Lung (tissue), 12 donors: ENCODE data around the gene MMD. TPM values are rescaled to one million over a fixed set of nuclear protein-coding genes. Genes with fewer than 3 reads are reported as not detected.
A peak's percentile ranks its signal among the peaks of the same experiment; 100 is the strongest.
"Not testable (repeated sequence)": the region's sequence is repeated elsewhere in the genome, so short reads cannot be mapped to it uniquely, and the experiment has no call there.

Experiments used
- ATAC-seq: fragments of 200-7000 bp; cut with Tn5 transposase; one replicate; pipeline ENCODE4 v1.9.1; 2020; ENCODE audit warnings: moderate number of reproducible peaks; ENCODE audit not compliant: insufficient read depth, low FRiP score
- DNase-seq, 3 donors: peaks; one replicate each; pipeline ENCODE4 v3.0.0-alpha.2; 2013 to 2017
- H3K27ac ChIP-seq, 2 donors: one replicate each; pipeline ENCODE4 v1.5.1; 2013; ENCODE audit warnings: mild to moderate bottlenecking in 2 of 2, moderate library complexity in 2 of 2, control low read depth in 1 of 2, inconsistent platforms in 1 of 2, low read depth in 1 of 2, low read length in 1 of 2
- H3K27me3 ChIP-seq, 3 donors: one replicate each; pipeline ENCODE4 v1.5.1; 2013; ENCODE audit warnings: low read length in 2 of 3; ENCODE audit not compliant: control insufficient read depth in 3 of 3, insufficient read depth in 3 of 3
- H3K36me3 ChIP-seq, 4 donors: one replicate each; pipeline ENCODE4 v1.5.1; 2013; ENCODE audit warnings: low read length in 4 of 4, mild to moderate bottlenecking in 1 of 4, moderate library complexity in 1 of 4; ENCODE audit not compliant: control insufficient read depth in 4 of 4, insufficient read depth in 4 of 4
- H3K4me1 ChIP-seq, 5 donors: one replicate each; pipeline ENCODE4 v1.5.1; 2013; ENCODE audit warnings: low read length in 5 of 5, mild to moderate bottlenecking in 2 of 5, moderate library complexity in 1 of 5; ENCODE audit not compliant: control insufficient read depth in 5 of 5, insufficient read depth in 5 of 5
- H3K4me3 ChIP-seq: one replicate; pipeline ENCODE4 v1.5.1; 2013; ENCODE audit warnings: mild to moderate bottlenecking, control low read depth, moderate library complexity
- H3K9ac ChIP-seq, 2 donors: one replicate each; pipeline ENCODE4 v1.5.1; 2013; ENCODE audit warnings: low read length in 2 of 2, control low read depth in 1 of 2; ENCODE audit not compliant: insufficient read depth in 1 of 2
- H3K9me3 ChIP-seq, 4 donors: one replicate each; pipeline ENCODE4 v1.5.1; 2013; ENCODE audit warnings: low read length in 3 of 4, mild to moderate bottlenecking in 1 of 4, moderate library complexity in 1 of 4; ENCODE audit not compliant: control insufficient read depth in 4 of 4, insufficient read depth in 3 of 4
- WGBS, 2 donors: extraction: QIAGEN DNeasy Blood & Tissue Kit; methylation state at CpG; one replicate each; pipeline ENCODE4 v1.1.7; 2013; 5-methylcytosine and 5-hydroxymethylcytosine counted together
- polyA plus RNA-seq, 2 donors: library from polyadenylated mRNA; stranded (reverse); fragments of 200-250 nt; gene quantifications; one replicate each; pipeline ENCODE4 v1.2.1, GENCODE V29; 2013
- total RNA-seq, 2 donors: library from RNA; depleted of rRNA in 1 of 2; stranded (reverse); fragments of >200 nt in 1 of 2; gene quantifications; one replicate each; pipeline ENCODE4 v1.2.1, GENCODE V29; 2014 to 2021
- TF ChIP-seq, protein P1 (sequence below): IDR thresholded peaks from 2 replicates; pipeline ENCODE4 v1.5.1; 2012; ENCODE audit warnings: mild to moderate bottlenecking; ENCODE audit errors: control extremely low read depth, extremely low read depth
- donor health status: control.
- donor health status: control.
- donor health status: Bipolar disorder and iron deficiency.
- donor health status: healthy.
- donor health status: DM: yes; HTN: yes; CAD: no.

The MMD gene
- total and polyA plus RNA-seq, 4 donors = 10.9 to 19.0 (median 13.5) TPM

DNA sequence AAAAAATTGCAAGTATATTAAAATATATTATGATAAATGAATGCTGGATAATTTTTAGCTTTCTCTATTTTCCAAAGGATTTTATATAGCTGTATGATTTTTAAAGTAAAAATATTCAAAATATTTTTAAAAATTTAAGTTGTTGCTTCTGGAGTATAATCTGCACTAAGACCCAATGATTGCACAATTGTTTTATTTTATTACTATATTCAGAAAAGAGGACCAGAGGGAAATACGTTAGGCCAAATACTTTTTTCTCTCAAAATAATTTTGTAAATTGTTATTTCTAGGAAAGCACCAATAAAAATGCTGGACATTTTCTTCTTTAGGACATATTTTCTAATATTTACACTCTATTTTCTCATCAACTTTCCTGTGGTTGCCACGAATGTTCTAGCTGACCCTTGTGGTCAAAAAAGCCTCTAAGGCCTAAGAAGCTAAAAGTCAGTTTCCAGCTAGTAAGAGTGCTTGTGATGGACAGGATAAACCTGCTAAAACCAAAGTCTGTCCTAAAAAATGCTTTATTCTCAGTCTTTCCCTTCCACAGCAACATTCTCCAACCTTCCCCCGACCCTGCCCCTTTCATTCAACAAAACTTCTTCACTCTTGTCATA is 31.2 kb downstream of the MMD start:
- ATAC-seq = no peak
- DNase-seq = no peak
- Histone ChIP-seq H3K9me3 (no peaks in the 10 kb centered on the region), H3K4me1 (peaks cover 0 to 15% (median 0%) of the 10 kb centered on the region in 5 donors), H3K9ac (no peak overlapping the region), H3K4me3 (no peak overlapping the region), H3K27me3 (peaks cover 0 to 7% (median 4%) of the 10 kb centered on the region in 3 donors), H3K27ac (no peak overlapping the region), H3K36me3 (peaks cover 0 to 6% (median 4%) of the 10 kb centered on the region in 4 donors)
- 84% methylated on average over 3 of the region's 3 CpGs for WGBS, 2 donors
- TF ChIP-seq, protein P1, sequence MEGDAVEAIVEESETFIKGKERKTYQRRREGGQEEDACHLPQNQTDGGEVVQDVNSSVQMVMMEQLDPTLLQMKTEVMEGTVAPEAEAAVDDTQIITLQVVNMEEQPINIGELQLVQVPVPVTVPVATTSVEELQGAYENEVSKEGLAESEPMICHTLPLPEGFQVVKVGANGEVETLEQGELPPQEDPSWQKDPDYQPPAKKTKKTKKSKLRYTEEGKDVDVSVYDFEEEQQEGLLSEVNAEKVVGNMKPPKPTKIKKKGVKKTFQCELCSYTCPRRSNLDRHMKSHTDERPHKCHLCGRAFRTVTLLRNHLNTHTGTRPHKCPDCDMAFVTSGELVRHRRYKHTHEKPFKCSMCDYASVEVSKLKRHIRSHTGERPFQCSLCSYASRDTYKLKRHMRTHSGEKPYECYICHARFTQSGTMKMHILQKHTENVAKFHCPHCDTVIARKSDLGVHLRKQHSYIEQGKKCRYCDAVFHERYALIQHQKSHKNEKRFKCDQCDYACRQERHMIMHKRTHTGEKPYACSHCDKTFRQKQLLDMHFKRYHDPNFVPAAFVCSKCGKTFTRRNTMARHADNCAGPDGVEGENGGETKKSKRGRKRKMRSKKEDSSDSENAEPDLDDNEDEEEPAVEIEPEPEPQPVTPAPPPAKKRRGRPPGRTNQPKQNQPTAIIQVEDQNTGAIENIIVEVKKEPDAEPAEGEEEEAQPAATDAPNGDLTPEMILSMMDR = no peak

DNA sequence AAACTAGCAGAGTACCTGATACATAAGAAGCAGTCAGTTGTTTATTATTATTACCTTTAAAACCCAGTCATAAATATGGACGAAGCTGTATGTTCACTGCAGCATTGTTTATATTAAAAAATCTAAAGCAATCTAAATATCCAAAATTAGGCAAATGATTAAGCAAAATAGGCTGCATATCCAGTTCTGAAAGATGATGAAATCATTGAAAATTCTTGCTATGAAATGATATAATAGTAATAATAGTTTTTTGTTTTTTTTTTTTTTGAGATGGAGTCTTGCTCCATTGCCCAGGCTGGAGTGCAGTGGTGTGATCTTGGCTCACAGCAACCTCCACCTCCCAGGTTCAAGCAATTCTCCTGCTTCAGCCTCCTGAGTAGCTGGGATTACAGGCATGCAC is 31.9 kb downstream of the MMD start:
- H3K4me3 ChIP-seq, H3K27me3 ChIP-seq, ATAC-seq, H3K27ac ChIP-seq, H3K36me3 ChIP-seq, H3K9me3 ChIP-seq, H3K4me1 ChIP-seq, H3K9ac ChIP-seq, DNase-seq: not testable (repeated sequence)
- WGBS, 2 donors = 90 to 100% methylated on average over 1 of the region's 1 CpG

DNA sequence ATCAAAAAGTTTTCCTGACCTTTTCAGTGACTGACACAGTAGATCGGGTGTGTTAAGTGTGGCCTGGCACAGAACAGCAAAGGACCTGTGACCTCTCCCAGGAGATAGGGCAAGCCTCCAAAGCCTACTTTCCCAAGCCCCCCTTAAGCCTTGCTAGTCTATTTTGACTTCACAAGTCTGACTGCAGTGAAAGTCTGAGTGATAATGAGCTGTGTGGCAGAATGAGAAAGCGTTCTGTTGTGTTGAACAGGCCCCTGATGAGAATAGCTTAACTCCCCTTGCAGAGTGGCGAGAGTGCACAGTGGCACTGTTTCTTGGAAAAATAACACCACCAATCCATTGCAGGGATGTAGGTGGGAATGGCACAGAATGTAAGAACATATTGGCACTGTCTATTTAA is 32.8 kb downstream of the MMD start:
- Histone ChIP-seq H3K9ac (no peak overlapping the region), H3K4me1 (peaks cover 0 to 9% (median 0%) of the 10 kb centered on the region in 5 donors), H3K27ac (no peak overlapping the region), H3K4me3 (no peak overlapping the region), H3K9me3 (no peaks in the 10 kb centered on the region), H3K27me3 (peaks cover 0 to 7% (median 4%) of the 10 kb centered on the region in 3 donors), H3K36me3 (peaks cover 0 to 3% (median 0%) of the 10 kb centered on the region in 4 donors)
- no peak for ATAC-seq
- TF ChIP-seq, protein P1 = no peak
- WGBS, 2 donors = 79 to 86% methylated on average over 3 of the region's 3 CpGs
- DNase-seq = peak; percentile 50 to 78 (median 74)

DNA sequence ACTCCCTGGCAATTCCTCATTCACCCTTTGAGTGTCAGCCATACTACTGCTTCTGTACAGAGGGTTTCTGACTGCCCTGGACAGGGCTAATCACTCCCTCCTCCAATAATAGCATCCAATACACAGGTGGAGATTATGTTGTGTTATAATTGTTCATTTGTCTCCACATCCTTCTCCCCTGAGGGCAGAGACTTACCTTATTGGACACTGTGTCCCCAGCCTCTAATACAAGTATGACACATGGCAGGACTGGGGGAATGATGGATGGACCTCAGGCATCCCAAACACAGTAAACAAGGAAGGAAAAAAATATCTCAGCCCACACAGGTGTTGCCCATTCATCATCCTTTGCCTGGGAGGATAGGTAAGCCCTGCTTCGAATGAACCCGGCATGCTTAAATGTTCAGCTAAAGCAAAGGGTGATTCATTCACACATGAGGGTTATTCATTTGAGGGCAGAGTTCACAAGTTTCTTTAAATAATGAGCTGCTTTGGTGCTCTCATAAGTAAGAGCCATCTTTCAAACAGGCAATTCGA is 34.8 kb downstream of the MMD start:
- no peak overlapping the region for H3K27ac ChIP-seq

More for the DNA sequence above, 34.8 kb downstream of the MMD start:
- TF ChIP-seq, protein P1 = no peak
- WGBS, 2 donors = 67 to 86% methylated on average over 3 of the region's 3 CpGs
- no peak for ATAC-seq
- no peaks in the 10 kb centered on the region for H3K9me3 ChIP-seq
- H3K36me3 ChIP-seq = no peaks in the 10 kb centered on the region
- H3K27me3 ChIP-seq = peaks cover 0 to 9% (median 4%) of the 10 kb centered on the region in 3 donors
- DNase-seq = no peak
- peaks cover 0 to 9% (median 0%) of the 10 kb centered on the region in 5 donors for H3K4me1 ChIP-seq
- H3K4me3 ChIP-seq = no peak overlapping the region
- H3K9ac ChIP-seq = no peak overlapping the region
